NCI-H1436 (cell line): ENCODE measurements around the gene GMPPB.
"Not testable (repeated sequence)": the region's sequence is repeated elsewhere in the genome, so short reads cannot be mapped to it uniquely, and the experiment has no call there.

Experiments
- DNase-seq: peaks from one replicate; lab custom pipeline; 2025; lab: John Stamatoyannopoulos, UW

The GMPPB gene

DNA sequence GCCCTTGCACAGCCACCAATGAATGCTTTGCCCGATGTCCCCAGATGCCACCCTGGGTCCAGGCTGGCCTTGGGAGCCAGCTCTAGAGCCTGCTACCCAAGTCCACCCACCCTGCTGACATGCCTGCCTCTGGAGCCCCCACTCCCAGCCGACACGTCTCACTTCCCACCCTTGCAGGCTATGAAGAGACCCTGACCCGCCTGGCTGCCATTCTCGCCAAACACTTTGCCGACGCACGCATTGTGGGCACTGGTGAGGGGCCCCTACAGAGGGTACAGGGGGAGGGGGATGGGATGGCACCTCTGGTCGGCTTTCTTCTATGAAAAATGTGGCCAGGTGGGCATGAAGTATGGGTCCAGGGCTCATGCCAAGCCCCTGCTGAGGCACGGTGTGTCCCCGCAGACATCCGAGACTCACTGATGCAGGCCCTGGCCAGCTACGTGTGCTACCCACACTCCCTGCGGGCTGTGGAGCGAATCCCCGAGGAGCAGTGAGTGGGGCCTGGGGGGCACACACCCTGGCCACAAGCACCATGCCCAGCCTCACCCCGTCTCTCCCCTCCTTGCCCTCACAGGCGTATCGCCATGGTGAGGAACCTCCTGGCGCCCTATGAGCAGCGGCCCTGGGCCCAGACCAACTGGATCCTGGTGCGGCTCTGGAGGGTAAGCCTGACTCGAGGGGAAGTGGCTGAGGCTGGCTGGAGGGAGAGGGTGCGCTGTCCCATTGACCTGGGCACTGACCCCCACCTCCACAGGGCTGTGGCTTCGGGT, 10.2 kb downstream of the GMPPB start:
- no peak for DNase-seq

DNA sequence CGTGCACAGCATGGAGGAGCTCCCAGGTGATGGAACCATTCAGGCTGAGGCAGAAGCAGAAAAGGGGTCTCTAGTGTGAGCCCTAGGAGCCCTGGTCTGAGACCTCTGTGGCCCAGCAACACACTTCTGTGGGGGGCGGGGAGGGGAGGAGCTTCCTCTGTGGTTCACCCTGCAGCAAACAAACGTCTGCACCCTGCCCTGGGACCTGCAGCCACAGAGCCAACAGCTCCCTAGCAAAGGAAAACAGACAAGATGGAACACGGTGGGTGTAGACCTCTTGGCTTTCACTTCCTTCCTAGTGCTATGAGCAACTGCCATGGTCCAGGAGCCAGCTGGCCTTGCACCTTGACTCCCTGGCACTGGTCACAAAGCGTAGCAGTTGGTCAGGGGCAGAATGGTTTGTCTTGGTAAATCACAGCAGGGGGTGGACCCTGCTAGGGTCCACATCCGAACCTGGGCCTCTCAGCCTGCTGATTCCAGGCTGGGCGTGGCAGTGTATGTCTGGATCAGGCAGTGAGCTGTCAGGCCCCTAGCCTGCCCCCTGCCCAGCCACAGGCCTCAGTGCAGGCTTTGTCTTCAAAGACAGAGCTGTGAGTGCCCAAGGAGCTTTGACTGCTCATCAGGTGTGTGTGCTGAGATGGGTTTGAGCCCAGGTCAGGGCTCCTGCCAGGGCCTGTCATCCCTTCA, 11.0 kb downstream of the GMPPB start:
- no peak for DNase-seq

DNA sequence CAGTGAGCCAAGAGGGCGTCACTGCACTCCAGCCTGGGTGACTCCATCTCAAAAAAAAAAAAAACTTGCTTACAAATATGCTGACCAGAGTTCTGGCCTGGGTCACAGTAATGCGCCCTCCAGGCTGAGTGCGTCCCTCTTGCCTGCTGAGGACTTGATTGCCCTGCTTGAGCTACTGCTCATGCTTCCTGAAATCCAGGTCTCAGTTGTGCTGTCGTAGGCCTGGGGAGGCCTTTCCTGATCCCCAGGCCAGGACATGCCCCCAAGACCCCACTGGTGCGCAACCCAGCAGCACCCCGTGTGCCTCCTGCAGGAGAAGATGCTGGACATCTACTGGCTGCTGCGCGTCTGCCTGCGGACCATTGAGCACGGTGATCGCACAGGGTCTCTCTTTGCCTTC, 11.6 kb downstream of the GMPPB start:
- no peak for DNase-seq

DNA sequence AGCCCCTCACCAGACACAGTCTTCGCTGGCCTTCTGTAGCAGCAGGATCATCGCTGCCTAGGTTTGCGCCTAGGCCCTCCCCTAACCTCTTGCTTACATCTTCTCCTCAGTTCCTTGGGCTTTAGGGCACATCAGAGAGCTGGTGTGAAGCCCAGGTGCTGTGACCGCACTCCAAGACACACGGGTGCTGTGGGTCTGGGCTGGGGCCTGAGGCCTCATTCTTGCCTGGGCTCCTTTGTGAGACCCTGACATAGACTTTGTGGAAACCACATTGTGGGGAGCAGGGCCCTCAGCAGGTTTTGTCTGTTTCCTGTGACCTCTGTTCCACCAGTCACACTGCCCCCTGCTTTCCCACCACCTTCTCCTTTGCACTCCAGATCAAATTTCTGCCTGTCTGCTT, 12.3 kb downstream of the GMPPB start:
- DNase-seq = no peak

DNA sequence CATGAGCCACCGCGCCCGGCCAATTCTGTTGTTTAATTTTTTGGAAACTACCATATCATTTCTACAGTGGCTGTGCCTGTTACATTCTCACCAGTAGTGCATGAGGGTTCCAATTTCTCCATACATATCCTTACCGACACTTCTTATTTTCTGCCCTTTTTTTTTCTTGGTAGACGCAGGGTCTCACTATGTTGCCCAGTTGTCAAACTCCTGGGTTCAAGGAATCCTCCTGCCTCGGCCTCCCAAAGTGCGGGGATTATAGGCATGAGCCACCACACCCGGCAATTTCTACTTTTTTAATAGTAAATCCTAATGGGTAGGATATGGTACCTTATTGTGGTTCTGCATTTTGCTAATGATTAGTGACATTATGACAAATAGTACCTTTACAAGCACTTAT, 13.9 kb downstream of the GMPPB start:
- DNase-seq = no peak

DNA sequence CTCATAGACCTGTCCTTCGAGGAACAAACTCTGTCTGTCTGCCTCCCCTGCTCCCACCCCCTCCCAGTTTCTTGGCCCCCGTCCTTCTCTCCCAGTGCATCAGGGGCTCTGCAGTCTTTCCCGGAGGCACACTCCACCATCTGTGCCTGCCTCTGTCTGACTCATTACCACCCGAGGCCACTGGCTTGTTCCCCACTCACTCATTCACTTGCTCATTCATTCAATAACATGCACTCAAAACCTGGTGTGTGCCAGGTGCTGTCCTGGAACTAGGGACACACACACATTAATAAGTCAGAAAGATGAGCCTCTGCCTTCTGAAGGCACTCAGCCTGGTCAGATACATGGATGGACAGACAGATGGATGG, 16.7 kb downstream of the GMPPB start:
- no peak for DNase-seq

DNA sequence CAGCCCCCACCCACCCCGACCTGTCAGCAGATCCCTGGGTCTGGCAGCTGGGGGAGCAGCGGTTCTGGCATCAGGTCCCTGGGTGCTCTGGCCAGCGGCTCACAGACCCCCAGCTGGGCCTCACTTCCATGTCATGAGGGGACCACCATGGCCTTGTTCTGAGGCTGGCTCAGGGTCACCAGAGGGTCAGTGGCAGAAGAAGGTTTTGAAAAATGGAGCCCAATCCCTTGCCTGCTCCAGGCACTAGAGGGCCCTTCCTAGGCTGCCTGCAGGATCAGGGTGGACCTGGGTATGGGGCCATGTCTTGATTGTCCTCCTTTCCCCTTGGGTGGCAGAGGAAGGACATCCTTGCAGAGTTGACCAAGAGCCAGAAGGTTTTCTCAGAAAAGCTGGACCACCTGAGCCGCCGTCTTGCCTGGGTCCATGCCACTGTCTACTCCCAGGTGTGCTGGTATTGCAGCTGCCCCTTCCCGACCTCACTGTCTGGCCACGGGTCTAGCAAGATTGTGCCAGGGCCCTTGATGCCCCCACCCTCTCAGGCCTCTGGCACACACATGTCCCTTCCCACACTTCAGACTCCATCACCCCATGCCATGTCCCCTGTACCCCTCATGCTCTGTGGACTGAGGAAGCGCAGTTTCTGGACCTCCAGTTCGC, 17.2 kb downstream of the GMPPB start:
- DNase-seq = no peak

DNA sequence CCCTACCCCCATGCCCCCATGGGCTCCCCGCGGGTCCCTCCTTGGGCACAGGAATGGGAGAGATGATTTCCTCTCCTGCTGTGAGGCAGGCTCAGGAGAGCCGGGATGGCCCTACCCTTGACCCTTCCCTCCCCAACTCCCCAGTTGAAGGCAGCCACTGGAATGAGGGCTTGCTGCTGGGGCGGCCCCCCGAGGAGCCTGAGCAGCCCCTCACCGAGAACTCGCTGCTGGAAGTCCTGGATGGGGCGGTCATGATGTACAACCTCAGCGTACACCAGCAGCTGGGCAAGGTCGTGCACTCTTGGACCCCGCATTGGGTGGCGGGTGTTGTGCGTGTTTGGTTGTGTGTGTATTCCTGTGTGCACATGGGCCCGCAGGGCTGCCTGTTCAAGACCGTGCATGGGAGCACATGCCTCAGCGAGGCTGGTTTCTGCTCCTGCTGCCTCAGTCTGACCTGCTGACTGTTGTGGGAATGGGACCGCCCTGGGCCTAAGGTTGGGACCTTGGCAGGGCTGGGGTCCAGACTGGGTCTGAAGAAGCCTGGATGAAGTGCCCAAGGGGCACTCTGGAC, 18.3 kb downstream of the GMPPB start:
- DNase-seq = no peak

DNA sequence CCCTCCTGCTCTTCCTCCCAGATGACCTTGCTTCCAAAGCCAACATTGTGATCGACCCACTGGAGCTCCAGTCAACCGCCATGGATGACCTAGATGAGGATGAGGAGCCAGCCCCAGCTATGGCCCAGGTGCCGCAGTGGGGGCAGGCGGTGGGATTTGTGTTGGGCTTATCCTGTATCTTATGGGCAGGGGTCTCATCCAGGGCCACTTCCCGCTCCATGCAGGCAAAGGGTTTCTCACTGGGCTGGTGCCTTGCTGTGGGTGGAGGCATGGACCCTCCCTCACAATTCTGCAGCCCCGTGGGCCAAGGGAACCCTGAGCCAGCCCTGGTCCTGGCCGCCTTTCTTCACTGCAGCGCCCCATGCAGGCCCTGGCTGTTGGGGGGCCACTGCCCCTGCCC, 19.1 kb downstream of the GMPPB start:
- no peak for DNase-seq

DNA sequence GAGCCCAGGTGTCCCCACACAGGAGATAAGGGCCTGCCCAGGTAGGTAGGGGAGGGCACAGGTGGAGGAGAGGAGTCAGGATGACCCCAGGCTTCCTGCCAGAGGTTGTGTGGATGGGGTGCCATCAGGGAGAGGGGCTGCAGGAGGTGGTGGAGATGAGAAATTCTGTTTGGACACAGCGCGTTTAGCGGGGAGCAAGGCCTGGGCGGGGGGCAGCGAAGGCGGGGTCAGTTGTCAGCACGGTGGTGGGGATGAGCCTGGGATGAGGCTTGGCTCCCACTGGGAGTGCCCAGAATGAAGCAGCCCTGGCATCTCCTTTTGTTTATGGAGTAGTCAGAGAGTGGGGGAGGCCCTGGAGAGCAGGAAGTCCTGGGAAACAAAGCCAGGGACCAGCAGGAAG, 19.8 kb downstream of the GMPPB start:
- no peak for DNase-seq

DNA sequence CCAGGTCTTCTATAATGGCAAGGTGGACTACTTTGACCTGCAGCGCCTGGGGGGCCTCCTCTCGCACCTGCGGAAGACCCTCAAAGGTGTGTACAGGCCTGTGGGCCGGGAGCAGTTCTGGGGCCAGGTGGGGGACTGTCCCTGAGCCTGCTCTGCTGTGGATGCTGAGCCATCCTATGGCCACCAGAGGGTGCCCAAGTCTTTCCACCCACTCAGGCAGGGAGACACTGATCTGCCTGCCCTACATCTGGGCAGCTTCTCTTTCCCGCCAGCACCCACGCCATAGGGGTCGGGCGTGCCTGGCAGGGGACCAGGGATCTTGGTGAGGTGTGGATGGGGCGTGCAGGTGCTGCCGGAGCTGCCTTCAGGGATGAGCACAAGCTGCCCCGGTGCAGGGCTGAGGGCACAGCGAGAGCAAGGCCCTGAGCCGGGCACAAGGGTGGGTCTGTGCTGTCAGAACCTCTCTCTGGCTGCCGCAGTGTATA, 20.3 kb downstream of the GMPPB start:
- peak; percentile 58 for DNase-seq

DNA sequence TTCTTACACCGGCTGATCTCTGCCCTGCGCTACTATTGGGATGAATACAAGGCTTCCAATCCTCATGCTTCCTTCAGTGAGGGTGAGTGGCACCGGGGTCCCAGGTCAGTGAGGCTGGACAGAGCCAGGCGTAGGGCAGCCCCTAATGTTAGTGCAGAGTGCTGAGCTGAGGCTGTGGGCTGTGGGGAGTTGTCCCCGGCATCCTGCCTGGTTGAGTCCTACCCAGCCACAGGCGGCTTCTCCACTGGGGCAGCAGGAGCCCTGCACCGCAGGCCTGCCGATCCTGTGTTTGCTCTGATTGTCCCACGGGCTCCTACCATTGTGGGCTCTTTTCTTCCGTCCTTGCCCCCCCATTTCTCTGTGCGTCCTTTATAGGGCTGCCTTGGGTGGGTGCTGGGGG, 21.1 kb downstream of the GMPPB start:
- DNase-seq = no peak

DNA sequence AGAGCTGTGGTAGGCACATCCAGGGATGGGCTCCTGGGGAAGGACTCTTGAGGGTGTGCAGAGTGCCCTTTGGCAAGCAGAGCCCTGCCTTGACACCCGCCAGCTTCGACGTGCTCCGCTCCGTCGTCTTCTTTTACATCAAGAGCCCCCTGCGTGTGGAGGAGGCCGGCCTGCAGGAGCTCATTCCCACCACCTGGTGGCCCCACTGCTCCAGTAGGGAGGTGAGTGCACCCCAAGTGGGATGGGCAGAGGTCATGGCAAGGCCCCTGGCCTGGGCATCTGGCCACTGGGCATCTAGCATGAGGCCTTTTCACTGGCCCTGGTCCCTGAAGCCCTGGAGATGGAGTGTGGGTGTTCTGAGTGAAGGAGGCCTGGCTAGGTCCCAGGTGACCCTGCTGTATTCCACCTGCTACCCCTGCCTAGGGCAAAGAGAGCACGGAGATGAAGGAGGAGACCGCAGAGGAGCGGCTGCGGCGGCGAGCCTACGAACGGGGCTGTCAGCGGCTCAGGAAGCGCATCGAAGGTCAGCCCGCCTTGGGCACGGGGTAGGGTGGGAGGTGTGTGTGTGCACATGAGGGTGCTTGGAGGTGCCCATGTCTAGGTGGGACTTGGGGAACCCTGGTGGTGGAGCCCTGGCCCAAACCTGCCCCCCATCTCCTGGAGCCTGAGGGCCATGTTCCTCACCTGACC, 22.2 kb downstream of the GMPPB start:
- no peak for DNase-seq

DNA sequence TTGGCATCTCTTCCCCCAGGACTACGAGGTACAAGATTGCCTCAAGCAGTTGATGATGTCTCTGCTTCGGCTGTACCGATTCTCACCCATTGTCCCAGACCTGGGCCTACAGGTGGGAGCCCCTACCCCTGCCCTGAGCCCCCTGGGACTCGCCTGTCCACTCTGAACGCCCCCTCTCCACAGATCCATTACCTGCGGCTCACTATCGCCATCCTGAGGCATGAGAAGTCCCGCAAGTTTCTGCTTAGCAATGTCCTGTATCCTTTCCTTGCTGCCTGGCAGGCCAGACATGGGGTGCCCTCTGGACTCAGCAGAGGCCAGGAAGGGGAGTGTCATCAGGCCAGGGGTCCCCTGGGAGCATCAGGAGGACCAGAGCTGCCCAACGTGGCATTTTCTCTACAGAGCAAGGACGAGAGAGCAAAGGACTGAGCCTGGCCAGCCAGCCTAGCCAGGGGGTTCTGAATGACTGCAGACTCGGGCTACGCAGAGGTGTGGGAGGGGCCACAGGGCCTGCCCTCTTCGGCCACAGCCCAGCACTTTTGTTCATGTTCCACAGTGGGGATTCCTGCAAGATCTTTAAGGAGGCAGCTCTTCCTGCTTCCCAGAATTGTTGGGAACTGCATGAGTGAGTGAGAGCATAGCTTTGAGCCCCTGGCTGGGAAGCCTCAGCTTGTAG, 23.2 kb downstream of the GMPPB start:
- no peak for DNase-seq

DNA sequence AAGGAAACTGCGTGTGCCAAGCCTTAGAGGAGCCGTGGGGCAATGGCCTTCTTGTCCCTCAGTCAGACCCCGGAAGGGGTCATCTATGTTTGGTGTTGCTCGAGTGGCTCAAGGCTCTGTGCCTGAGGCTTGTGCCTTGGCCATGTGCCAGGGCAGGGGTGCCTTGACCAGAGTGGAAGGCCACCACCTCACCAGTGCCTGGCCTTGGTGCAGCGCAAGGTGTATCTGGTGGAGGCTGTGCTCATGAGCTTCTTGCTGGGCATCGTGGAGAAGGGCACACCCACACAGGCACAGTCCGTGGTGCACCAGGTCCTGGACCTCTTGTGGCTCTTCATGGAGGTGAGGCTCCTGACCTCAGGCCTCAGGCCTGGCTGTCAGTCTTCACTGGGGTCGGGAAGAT, 23.7 kb downstream of the GMPPB start:
- no peak for DNase-seq

DNA sequence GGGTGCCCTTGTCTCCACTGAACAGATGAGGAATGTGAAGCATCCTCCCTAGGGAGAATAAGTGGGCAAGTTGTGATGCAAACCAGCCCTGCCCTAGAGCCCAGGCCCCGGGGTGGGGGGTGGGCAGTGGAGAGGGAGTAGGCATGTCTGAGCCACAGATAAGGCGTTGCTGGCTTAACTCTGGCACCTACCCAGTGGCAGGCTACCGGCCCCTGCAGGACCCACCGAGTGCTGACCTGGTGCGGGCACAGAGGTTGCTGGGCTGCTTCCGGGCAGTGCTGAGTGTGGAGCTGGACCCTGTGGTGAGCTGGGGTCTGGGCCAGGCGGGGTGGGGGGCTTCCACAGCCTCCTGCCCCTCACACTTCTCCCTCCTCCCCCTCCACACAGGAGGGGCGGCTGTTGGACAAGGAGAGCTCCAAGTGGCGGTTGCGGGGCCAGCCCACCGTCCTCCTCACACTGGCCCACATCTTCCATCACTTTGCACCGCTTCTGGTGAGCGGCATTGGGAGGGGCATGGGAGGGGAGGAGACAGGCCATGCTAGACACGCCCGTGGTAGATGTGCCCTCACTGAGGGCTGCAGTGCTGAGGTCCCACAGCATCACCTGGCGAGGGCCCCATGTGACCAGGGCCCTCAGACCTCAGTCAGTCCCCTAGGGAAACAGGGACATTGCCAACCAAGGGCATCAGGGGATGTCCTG, 24.3 kb downstream of the GMPPB start:
- DNase-seq = no peak

DNA sequence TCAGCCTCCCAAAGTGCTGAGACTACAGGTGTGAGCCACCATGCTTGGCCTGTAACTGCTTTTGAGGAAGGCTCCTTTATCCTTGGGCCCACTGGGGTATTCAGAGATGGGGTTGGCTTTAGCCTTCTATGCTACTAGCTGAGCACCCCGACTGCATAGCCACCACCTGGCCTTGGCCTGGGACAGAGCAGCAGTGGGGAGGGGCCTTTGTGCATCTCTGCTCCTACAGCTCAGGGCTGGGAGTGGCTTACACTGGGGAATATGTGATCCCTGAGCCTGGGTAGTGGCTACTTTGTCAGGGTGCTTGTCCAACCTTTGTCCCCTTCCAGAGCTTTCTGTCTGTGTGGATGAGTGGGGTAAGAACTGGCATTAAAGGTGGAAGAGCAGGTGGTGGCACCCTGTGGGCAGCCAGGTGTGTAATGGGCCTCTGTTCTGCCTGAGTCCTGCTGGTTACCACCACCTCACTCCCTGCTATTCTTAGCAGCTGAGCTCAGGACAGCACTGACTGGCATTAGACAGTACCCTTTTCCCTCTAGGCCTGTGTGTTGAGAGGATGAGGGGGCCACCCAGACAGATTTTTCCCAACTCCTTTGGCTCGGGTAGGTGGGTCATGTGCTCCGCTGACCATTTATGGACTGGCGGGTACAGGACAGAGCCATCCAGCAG, 28.3 kb downstream of the GMPPB start:
- DNase-seq = not testable (repeated sequence)

DNA sequence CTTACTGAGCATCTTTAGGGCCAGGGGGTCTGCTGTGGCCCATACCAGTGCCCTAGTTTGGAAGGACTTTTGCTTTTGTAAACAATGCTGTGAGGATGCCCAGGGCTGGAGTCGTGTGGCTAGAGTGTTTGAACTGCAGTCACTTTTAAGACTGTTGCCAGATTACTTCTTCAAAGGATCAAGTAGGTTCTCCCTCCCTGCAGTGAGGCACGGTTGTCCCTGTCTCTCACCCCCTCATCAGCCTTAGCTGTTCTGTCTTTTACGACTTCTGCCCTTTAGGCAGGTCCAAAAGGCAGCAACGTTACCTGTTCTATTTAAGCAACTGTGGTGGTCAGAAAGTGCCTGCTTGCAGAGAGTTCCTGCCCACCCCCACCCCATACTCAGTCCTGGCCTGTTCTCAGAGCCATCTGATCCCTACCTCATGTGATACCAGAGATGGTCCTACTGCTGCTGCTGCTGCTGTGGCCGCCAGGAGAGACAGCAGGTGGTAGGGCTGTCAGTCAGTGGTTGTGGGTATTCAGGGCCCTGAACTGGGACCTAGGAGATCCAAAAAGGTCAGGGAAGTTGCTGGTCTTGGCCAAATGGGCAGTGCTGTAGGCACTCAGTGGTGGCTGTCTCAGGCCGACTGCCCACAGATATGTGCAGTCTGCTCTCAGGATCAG, 29.2 kb downstream of the GMPPB start:
- not testable (repeated sequence) for DNase-seq

DNA sequence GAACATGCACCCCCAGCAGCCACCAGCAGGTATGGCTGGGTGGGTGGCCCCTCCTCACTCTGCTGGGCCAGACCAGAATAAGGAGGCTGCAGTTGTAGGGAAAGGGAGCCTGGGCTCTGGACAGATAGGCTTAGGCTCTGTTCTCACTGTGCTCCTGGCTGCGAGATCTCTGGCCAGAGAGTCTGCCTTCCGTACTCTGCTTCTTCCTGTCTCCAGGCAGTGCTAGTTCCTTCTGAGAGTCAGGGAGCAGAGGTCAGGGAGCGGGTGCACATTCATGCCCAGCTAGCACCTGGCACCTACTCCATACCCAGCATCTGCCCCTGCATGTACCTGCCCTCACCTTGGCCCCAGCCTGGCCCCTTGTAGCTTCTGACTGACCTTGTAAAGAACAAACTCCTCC, 32.3 kb downstream of the GMPPB start:
- not testable (repeated sequence) for DNase-seq

DNA sequence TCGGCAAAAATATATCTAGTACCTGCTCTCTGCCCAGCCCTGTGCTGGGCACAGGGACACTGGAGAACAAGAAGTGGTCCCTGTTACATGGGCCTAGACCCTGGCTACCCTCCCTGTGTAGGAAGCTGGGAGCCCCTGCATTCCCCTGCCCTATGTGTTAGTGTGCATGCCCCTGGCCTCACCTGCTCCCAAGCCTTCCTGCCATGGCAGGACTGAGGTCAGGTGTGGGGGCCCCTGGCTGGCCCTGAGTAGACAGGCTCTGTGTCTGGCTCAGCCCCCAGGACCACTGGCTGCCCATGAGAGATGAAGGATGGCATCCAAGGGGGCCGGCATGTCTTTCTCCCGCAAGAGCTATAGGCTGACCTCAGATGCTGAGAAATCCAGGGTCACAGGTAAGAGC, 32.9 kb downstream of the GMPPB start:
- not testable (repeated sequence) for DNase-seq
